Measurements from ENCODE around the gene UQCR10. TPM values are rescaled to one million over a fixed set of nuclear protein-coding genes. Genes with fewer than 3 reads are reported as not detected.
A peak's percentile ranks its signal among the peaks of the same experiment; 100 is the strongest.

UQCR10 gene
- total and polyA plus RNA-seq, 9 of the 15 experiments (the other 6 are each of a cell fraction or from before 2014, with no cell fraction given), result 128 to 903 (median 163) TPM

- TF ChIP-seq IRF9 (tag; IDR thresholded peaks at IDR 0.05), result no peak
- no peak for TF ChIP-seq TBL1XR1 (IDR thresholded peaks at IDR 0.05; ENCODE audit: low read length in 2 of 2)
- no peak for TF ChIP-seq MTA3 (IDR thresholded peaks at IDR 0.05; ENCODE audit: borderline replicate concordance)
- no peak for TF ChIP-seq TAF15 (IDR thresholded peaks at IDR 0.05; ENCODE audit: low read depth, low read length)
- no peak for TF ChIP-seq EP400 (IDR thresholded peaks at IDR 0.05)
- no peak for ATAC-seq
- BruUV-seq (replicated peaks), result no TSS peak
- no peak overlapping the region for H3K4me2 ChIP-seq (ENCODE audit: insufficient read depth, low read length)
- no peaks in the 10 kb centered on the region for H3K79me2 ChIP-seq (ENCODE audit: control insufficient read depth, insufficient read depth, low read length)
- H3K36me3 ChIP-seq (ENCODE audit: control insufficient read depth, insufficient read depth, low read length), result no peaks in the 10 kb centered on the region
- ChIA-PET CTCF (ENCODE audit: low intra/inter-chr PET ratio) (no interaction called here), POLR2A (interaction anchor here (0.6 to 0.9 kb wide), 3 partner anchors 11 to 283 kb away, joined by 4 read pairs; no protein-coding TSS in a partner anchor)
- WGBS (ENCODE audit: insufficient coverage, low coverage, missing lambda C conversion rate), result 100% methylated on average over 1 of the region's 8 CpGs
- H3K4me3 ChIP-seq, result no peak overlapping the region
- no peaks in the 10 kb centered on the region for H3K27me3 ChIP-seq (ENCODE audit: control insufficient read depth in 2 of 2, insufficient read depth in 2 of 2, low read length in 2 of 2)
- intact Hi-C loops (cut with micrococcal nuclease) (no loop called here), in situ Hi-C loops (cut with MboI) (no loop called here)
- peaks cover 5 to 34% of the 10 kb centered on the region in 2 experiments; a peak in 4 of 5 replicates for H3K4me1 ChIP-seq (replicated peaks in 1 of 2; ENCODE audit: control insufficient read depth in 2 of 2, insufficient read depth in 2 of 2, low read length in 2 of 2)
- no peak for DNase-seq (ENCODE audit: extremely low read depth in 1 of 4, low spot score in 3 of 4)
- H3K9me1 ChIP-seq (ENCODE audit: control insufficient read depth, insufficient read depth, low read length), result no peaks in the 10 kb centered on the region
- FAIRE-seq, result no peak
- H2AFZ ChIP-seq (ENCODE audit: low read depth, low read length), result no peak overlapping the region
- H3K9me3 ChIP-seq (replicated peaks; ENCODE audit: control insufficient read depth, insufficient read depth, low read depth, low read length), result no peaks in the 10 kb centered on the region
- H3K9ac ChIP-seq (ENCODE audit: insufficient read depth in 1 of 2, low read depth in 2 of 2, low read length in 2 of 2), result peak overlapping the region in 1 of 2 experiments; percentile 78; a peak in 1 of 4 replicates
- no peak overlapping the region for H3K27ac ChIP-seq (ENCODE audit: extremely low read depth, low read depth, low read length)
- no peaks in the 10 kb centered on the region for H4K20me1 ChIP-seq (replicated peaks; ENCODE audit: control insufficient read depth, insufficient read depth, low read length)
Observed at GRCh38 chr22:29734406-29734805, 32.8 kb upstream of the UQCR10 start.

GRCh38 chr22:29734838-29735237, 32.3 kb upstream of the UQCR10 start:
- no peak overlapping the region for H3K27ac ChIP-seq (ENCODE audit: extremely low read depth, low read depth, low read length)
- no peak overlapping the region for H2AFZ ChIP-seq (ENCODE audit: low read depth, low read length)
- DNase-seq (ENCODE audit: extremely low read depth in 1 of 4, low spot score in 3 of 4), result no peak
- peaks cover 5 to 34% of the 10 kb centered on the region in 2 experiments; a peak in 4 of 5 replicates for H3K4me1 ChIP-seq (replicated peaks in 1 of 2; ENCODE audit: control insufficient read depth in 2 of 2, insufficient read depth in 2 of 2, low read length in 2 of 2)
- FAIRE-seq, result no peak
- in situ Hi-C loops (cut with MboI) (no loop called here), intact Hi-C loops (cut with micrococcal nuclease) (no loop called here)
- H3K36me3 ChIP-seq (ENCODE audit: control insufficient read depth, insufficient read depth, low read length), result no peaks in the 10 kb centered on the region
- POLR2A ChIA-PET, result no interaction called here
- H3K9ac ChIP-seq (ENCODE audit: insufficient read depth in 1 of 2, low read depth in 2 of 2, low read length in 2 of 2), result 0 out of 4 replicates have a peak overlapping the region, but pooled peaks of 1 of the 2 experiments have one; percentile 13
- no peaks in the 10 kb centered on the region for H4K20me1 ChIP-seq (replicated peaks; ENCODE audit: control insufficient read depth, insufficient read depth, low read length)
- CTCF ChIA-PET (ENCODE audit: low intra/inter-chr PET ratio), result no interaction called here
- no TSS peak for BruUV-seq (replicated peaks)
- no peaks in the 10 kb centered on the region for H3K9me3 ChIP-seq (replicated peaks; ENCODE audit: control insufficient read depth, insufficient read depth, low read depth, low read length)
- H3K4me2 ChIP-seq (ENCODE audit: insufficient read depth, low read length), result no peak overlapping the region
- no peaks in the 10 kb centered on the region for H3K27me3 ChIP-seq (ENCODE audit: control insufficient read depth in 2 of 2, insufficient read depth in 2 of 2, low read length in 2 of 2)
- ATAC-seq, result no peak
- no peak overlapping the region for H3K4me3 ChIP-seq
- 28% methylated on average over 4 of the region's 9 CpGs for WGBS (ENCODE audit: insufficient coverage, low coverage, missing lambda C conversion rate)
- H3K79me2 ChIP-seq (ENCODE audit: control insufficient read depth, insufficient read depth, low read length), result no peaks in the 10 kb centered on the region
- no peaks in the 10 kb centered on the region for H3K9me1 ChIP-seq (ENCODE audit: control insufficient read depth, insufficient read depth, low read length)
- TF ChIP-seq MIER1 (IDR thresholded peaks at IDR 0.05; ENCODE audit: low read depth) (no peak), CBX5 (IDR thresholded peaks at IDR 0.05; ENCODE audit: borderline replicate concordance, low read depth) (no peak), ZBTB1 (CRISPR knock-in tag; IDR thresholded peaks at IDR 0.05; ENCODE audit: borderline replicate concordance, low read depth) (no peak), ZNF583 (CRISPR knock-in tag; IDR thresholded peaks at IDR 0.05) (no peak), POLR2AphosphoS5 (IDR thresholded peaks at IDR 0.05; ENCODE audit: control insufficient read depth, insufficient read depth, low read depth, low read length) (no peak), THRAP3 (IDR thresholded peaks at IDR 0.05; ENCODE audit: borderline replicate concordance) (no peak), MBD1 (CRISPR knock-in tag; IDR thresholded peaks at IDR 0.05) (no peak), ARID2 (IDR thresholded peaks at IDR 0.05) (no peak), IRF1 (CRISPR knock-in tag; IDR thresholded peaks at IDR 0.05; ENCODE audit: borderline replicate concordance) (no peak)
